Activated CD4-positive, alpha-beta T cell treated with anti-CD3 and anti-CD28 coated beads, Interleukin-10, Interleukin-2, amounts not matched to agents 100 ng/mL and 50 ng/mL, durations not matched to agents 16 hours and 8 hours (primary cell): ENCODE measurements around the gene SURF1.
"Not testable (repeated sequence)": the region's sequence is repeated elsewhere in the genome, so short reads cannot be mapped to it uniquely, and the experiment has no call there.

Source experiments
- DNase-seq: peaks from one replicate; pipeline ENCODE4 v3.0.0-alpha.2; 2020

SURF1 gene

DNA sequence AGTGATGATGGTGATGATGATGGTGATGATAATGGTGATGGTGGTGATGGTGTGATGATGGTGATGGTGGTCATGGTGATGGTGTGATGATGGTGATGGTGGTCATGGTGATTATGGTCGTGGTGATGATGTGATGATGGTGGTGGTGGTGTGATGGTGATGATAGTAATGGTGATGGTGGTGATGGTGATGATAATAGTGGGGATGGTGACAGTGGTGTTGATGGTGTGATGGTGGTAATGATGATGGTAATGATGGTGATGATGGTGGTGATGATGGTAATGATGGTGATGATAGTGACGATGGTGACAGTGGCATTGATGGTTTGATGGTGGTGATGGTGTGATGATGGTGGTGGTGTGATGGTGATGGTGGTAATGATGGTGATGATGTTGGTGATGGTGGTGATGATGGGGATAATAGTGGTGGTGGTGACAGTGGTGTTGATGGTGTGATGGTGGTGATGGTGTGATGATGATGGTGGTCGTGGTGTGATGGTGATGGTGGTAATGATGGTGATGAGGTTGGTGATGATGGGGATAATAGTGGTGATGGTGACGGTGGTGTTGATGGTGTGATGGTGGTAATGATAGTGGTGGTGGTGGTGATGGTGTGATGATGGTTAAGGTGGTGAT, 26.3 kb upstream of the SURF1 start:
- no peak for DNase-seq

DNA sequence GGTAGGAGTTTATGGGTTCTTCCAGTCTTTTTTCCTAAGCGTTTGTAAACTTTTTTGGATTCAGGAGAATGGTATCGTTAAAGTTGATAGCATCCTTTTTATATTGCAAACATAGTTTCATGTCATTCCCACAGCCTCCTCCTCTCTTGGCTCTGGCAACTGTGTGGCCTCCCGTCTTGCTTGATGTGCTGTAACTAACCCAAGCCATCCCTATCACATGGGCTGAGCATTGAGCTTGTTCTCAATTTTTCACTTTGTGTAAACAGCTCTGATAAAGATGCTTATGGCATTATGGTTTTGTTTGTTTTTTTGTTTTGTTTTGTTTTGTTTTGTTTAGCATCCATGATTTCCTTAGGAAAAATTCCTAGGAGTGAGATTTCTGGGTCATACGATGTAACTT, 24.4 kb upstream of the SURF1 start:
- no peak for DNase-seq

DNA sequence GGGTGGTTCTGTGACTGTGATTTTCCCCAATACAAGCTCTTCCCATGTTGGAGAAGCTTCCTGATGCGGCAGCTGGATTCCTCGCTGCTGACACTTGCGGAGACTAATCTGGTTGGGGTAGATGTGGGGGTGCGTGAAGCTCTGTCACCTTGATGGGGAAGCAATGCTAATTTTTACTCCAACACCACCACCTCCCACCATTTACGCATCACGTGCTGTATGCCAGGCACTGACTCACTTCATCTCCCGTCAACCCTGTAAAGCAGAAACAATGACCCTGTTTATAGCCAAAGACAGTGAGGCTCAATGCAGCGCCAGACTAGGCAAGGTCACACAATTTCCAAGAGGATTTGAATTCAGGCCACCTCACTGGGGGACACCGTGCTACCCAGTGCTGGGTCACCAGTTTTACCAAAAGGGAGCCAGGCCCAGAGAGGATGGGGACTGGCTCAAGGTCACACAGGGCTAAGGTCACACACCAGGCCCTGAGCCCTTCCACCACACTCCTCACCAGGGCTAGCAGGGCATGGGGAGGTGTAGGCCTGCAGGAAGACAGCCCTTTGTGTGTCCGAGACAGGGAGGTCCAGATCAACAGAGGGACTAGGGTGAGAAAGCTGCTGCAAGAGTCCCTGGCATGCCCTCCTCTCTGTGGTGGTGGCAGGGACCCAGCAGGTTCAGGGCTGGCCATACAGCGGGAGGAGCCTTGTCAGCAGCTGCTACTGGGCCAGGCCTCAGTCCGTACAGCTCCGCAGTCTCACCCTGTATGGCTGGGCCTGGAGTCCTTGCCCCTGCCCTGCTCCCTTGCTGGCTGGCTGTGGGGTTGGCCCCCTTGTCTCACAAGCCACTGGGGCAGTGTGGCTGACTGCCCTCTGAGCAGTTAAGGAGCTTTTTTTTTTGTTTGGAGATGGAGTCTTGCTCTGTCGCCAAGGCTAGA, 23.1 kb upstream of the SURF1 start:
- DNase-seq: no peak

DNA sequence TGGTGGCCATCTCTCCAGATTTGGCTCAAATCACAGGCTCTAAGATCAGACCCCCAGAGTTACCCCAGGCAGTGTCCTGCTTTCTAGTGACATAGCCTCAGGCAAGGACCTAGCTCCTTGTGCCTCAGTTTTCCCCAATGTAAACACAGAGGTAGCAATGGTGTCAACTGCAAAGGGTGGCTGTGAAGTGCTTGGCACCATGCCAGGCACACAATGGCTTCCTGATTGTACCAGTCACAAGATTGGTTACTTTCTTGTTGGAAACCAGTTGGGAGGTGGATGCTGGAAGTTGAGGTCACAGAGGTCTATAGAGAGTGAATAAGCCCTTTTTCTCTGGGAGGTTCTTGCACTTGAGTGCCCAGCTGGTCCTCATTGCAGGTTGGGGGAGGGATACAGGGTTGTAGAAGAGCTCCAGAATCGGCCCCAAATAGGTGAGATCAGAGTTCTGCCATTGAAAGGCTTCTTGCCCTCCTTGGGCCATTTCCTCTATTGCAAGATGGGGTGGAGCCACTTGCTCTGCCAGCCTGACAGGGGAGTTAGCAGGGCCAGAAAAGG, 22.2 kb upstream of the SURF1 start:
- no peak for DNase-seq

DNA sequence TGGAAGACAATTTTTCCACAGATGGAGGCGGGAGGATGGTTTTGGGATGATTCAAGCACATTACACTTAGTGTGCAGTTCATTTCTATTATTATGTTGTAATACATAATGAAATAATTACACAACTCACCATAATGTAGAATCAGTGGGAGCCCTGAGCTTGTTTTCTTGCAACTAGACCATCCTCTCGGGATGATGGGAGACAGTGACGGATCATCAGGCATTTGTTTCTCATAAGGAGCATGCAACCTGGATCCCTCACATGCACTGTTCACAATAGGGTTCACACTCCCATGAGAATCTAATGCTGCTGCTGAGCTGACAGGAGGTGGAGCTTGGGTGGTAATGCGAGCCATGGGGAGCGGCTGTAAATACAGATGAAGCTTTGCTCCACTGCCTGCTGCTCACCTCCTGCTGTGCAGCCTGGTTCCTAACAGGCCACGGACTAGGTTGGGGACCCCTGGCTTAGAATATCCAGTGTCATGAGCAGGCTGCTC, 21.5 kb upstream of the SURF1 start:
- no peak for DNase-seq

DNA sequence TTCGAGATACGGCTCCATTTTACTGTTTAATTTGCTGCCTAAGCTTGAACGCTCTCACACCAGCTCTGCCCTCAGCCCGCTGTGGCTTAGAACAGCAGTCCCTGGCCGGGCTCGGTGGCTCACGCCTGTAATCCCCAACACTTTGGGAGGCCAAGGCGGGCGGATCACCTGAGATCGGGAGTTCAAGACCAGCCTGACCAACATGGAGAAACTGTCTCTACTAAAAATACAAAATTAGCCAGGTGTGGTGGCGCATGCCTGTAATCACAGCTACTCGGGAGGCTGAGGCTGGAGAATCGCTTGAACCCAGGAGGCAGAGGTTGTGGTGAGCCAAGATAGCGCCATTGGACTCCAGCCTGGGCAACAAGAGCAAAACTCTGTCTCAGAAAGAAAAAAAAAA, 21.0 kb upstream of the SURF1 start:
- not testable (repeated sequence) for DNase-seq

DNA sequence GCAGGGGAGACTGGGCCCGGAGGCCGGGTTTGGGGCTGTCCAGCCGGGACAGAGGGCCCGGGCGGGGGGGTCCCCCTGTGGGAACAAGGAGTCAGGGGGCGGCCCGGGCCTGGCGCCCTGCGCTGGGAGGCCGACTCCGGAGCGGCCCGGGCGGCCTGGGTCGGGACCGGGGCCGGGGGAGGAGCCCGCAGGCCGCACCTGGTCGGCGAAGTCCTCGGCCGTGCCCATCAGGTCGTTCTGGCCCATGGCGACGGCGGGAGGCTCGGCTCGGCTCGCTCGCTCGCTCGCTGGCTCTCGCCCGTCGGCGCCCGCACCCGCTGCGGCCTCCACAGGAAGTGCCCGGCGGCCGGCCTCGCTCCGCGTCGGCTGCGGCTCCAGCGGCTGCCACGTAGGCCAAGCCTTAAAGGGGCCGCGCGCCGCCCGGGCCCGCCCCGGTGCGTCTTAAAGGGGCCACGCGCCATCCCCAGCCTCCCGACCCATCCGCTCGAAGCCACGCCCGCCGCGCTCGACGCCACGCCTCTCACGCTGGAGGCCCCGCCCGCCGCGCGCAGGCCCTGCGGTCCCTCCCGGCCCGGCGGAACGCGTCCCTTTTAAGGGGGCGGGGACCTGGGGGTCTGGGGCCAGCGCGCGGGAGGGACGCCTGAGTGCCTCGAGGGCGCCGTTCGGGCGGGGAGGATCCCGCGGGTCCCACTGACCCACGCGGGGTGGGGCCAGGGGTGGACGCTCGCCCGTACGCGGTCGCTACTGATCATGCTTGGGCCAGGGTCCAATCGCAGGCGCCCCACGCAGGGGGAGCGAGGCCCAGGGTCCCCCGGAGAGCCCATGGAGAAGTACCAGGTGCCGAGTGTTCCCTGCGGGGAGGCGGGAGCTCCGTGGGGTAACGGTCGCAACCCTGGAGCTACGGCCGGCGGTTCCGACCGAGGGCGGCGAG, 19.7 kb upstream of the SURF1 start, which contains the start of the genes STKLD1 and SURF4:
STKLD1 (plus strand) TSS at position 643 of the 931 bp plus-strand sequence; CDS start at position 751, 108 bp downstream.
SURF4 (minus strand) TSS at position 337 of the 931 bp plus-strand sequence; CDS start at position 246, 91 bp downstream.
- DNase-seq: peak; percentile 97

DNA sequence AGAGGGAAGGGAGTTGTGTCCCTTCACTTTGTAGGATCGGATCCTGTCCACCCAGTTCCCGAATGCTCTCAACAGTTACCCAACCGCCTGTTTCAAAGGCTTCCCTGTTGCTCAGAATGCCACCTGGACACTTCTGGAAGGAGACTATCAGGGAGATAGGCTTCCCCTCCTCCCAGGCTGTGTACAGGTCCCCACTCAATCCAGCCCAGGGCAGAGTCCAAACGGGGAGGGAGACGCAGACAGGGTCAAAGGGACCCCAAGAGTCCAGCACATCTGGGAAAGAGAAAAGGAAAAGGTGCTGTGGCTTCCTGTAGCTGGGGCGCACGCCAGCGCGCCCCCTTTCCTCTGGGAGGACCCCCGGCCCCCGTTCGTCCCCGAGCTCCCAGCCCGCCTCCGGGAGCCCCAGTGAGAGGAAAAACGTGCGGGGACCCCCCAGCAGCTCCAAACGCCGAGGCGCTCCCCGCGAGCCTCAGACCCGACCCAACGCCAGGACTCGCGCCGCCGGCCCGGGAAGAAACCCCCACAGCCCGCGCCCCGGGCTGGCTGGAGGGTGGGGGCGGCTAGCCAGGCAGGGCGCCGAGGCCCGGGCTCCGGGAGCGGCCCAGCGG, 18.9 kb upstream of the SURF1 start:
- no peak for DNase-seq

DNA sequence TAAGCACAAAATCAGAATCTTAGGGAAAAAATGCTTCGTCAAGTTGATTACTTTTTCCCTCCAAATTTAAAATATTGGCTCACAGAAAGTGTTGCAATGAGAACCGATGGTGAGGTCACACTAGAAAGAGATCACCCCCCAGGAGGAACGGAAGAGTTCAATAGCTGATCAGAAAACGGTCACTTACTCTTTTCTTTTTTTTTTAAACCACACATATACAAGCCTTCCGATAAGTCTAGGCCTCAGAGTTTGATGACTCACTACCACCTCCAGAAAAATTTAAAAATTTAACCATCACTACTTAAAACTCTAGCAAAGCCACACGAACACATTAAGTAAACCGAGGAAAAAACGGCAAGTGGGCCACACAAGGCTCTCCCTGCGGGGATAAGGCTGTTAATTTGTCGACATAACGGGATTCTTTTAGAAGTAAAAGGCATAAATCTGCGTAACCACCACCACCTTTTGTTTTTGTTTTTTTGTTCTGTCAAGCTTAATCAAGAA, 18.4 kb upstream of the SURF1 start:
- DNase-seq: peak; percentile 77

DNA sequence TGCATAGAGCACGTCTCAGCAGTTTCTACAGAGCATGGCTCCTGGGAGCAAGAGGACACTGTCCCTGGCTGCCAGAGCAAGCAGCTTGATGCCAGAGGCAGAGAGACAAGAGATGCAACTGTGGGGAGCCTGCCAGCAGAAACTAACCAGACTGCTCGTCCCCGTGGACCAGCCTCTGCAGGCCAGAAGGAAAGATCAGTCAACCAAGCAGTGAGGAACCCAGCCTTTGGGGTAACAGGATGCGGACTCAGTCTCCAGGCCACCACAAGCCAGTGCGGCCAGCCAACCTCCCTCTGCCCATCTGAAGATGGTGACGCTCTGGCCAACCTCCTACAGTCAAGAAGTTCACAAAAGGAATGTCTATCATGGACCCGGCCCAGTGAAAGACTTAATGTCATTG, 15.9 kb upstream of the SURF1 start:
- DNase-seq: no peak

DNA sequence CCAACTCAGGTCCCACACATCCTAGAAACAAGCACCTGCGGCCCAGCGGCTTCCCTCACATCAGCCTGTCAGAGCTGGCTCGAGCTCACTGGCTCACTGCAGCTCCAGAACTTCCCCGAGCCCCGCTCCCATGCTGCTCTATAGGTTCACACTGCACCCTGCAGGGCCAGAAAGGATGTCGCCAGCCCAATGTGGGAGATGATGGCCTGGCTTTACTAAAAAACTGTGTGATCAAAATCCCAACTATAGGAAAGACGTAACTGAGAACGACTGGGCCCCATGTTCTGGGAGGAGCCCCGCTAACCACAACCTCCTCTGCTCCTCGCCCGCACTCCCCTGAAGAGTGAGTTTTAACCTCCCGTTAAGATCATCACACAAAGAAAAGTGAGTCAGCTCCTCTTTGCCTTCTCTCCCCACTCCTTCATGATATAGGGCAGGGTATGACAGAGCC, 15.0 kb upstream of the SURF1 start:
- peak; percentile 91 for DNase-seq

DNA sequence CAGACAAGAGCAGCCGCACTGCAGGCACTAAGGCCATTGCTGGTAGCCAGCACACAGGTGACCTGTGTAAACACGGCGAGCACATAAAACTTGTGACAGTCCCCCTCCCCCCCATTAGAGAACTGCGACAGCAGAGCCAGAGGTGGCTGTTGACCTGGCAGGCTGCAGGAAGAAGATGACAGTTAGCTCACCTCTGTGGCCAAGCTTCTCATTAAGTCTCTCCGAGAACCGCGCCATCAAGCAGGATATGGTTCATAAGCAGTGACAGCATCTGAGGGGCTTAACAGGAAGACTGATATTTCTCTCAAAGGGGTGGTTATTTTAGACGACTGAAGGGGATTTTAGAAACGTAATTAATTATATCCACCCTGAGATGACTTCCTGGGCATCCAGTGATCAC, 14.4 kb upstream of the SURF1 start:
- peak; percentile 75 for DNase-seq

DNA sequence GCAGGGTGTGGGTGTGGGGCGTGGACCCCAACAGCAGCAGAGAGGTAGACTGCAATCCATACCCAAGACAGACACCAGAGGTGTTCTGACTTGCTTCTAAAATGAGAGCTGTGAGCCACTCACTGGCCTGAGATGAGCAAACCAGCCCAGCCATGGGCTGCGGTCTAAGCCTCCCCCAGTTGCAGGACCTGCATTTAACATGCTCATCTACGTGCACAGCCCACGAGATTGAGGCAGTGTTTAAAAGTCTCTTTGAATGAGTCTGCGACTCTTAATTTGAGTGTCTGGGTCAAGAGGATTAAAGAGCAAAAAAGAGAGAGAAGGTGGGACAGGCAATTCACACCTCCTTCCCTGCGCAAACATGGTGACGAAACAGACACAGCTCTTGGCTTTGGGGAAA, 13.6 kb upstream of the SURF1 start:
- peak; percentile 71 for DNase-seq

DNA sequence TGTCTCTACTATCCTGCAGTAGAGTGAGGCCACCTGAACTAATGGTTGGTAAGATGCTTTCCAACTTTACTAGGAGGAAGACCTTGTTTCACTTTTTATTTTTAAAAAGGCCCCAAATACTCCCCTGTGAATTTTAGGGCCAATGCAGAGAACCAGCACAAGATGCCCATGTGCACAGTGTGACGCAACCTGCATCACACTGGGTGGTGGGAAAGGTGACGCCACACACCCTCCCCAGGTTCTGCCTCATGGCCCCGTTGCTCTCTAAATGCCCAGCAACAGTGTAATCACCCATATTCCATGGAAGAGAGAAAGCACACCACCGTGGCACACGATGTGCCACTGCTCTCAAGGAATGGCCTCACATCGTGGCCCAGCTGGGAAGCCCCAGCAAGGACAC, 13.1 kb upstream of the SURF1 start:
- DNase-seq: no peak

DNA sequence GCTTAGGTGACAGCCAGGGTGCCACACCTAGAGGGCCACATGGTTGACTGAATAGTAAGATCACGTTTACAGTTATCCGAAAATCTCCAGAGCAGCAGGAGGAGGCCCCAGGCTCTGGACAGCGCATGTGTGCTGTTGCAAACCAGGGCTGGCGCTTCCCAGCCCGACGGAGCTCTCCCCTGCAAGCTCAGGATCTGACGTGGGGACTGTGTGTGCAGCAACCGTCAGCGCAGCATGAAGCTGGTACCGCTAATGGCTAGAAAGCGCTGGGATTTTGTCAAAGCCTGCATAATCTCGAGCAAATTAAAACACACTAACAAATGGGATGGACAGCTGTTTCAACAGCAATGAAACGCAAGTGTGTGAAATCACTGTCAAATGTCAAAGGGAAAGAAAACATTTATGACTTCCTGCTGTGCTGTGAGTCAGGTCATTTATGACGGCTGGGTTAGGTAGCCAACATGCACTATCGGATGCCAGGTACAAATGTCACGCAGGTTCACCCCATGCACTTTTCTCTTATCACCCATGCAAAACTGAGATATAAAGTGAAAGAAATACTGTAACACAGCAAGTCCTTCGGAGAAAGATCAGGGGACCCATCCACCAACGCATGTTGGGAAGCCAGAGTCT, 12.1 kb upstream of the SURF1 start:
- no peak for DNase-seq

DNA sequence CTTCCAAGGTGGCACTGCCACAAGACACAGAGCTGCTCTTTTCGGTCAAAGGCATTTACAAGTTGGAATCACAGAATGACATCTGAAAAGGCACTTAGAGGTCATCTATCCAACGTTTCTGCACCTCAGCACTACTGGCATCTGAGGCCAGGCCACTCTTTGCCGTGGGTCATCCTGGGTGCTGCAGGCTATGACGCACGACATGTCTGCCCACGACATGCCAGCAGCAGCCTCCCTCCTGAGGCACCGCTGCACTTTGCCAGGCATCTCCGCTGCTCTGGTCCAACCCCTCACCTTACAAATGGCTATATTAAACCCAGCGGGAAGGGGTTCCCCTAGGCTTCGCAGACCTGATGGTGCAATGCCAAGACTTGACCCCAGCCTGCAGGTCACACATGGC, 11.5 kb upstream of the SURF1 start:
- DNase-seq: no peak

DNA sequence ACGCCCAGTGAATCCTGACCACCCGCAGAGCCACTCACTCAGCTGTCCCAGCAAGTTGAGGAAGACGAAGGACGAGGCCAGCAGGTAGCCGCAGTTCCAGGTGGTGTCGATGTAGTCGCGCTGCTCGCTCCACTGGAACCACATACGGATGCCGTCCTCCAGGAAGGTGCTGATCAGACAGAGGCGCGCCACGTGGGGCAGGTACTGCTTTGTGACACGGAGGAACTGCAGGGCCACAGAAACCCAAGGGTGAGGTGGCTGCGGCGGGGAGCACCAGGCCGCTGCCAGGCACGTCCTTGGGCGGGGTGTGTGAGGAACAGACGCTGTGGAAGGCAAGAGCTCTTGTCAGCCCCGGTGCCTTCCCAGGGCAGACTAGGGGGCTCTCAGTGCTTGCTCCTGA, 10.9 kb upstream of the SURF1 start:
- no peak for DNase-seq

DNA sequence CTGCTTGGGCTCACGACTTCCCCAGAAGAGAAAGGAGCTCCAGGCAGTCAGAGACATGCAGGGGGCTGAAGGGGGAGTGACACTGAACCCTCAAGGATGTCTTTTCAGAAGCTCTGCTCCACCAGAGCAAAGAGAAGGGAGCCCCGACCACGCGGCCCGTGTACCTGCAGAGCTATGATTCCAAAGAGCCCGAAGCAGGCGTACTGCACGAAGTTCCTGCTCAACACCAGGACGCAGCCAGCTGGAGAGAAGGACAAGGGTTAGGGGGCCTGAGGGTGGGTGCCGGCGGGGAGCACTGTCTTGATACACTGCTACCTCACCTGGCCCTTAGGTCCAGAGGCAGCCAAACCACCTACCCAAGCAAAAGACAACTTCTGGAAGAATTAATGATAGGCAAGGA, 10.1 kb upstream of the SURF1 start:
- DNase-seq: no peak

DNA sequence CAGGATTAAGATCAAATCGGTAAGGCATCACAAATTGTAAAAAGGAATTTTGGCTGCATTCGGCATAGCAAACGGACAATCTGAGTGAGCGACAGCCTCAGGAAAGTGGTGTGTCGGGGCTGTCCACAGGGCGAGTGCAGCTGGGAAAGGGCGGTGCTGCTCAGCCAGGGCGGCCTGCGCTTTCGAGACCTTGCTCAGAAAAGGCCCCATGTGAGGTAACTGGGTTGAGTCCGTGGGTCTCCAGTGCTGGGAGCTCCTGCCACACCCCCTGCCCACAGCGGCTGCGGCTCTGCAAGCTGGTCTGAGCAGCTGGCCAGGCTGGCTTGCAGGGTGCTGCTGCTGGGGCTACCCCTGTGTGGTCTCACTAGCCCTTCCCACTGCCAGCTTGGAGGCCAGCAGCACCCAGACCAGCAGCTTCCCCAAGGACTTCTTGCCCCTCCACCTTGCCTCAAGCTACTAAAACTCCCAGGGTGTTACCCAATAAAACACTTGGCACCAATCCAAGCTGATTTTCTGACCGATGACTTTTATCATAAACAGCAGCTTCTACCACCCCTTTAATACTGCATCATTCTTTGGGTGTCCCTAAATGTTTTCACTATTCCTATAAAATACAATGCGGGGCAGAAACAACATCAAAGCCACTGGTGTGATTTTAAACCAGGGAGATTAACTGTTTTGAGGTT, 6.2 kb upstream of the SURF1 start:
- DNase-seq: no peak

DNA sequence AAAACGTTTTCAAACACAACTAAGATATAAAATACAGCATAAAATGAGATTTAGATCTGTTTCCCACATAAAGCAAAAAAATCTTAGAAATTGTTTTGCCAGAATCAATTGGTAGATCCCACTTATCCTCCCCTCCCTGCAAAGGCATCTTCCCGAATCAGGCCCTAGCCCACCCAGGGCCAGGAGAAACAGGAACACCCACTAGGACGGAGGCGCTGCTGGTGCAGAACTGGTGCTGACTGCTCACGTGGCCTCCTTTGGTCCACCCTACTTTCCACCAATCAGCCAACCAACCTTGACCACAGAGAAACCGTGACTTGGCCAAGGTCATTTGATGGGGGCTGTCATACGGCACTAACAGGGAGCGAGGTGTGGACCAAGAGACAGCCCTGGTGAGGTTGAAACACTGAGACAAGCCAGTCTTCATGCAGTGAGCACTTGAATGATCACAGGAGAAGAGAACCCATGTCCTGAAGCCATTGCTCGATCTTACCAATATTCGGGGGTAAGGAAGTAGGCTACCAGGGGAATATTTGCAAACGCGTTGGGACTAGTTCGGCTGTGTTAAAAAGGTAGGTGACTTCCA, 5.3 kb upstream of the SURF1 start:
- no peak for DNase-seq
